Lower leg skin (tissue), 3 donors: ENCODE results near the gene AMBRA1.

Source experiments
- CTCF ChIP-seq, 3 donors: fragments of 450-650 bp; IDR thresholded peaks; one replicate each; pipeline ENCODE4 v1.5.1; 2016; ENCODE audit warnings: antibody characterized with exemption in 3 of 3, mild to moderate bottlenecking in 3 of 3, moderate library complexity in 2 of 3
- POLR2A ChIP-seq, 2 donors: fragments of 450-650 bp; IDR thresholded peaks; one replicate each; pipeline ENCODE4 v1.6.1; 2016 to 2017; ENCODE audit warnings: antibody characterized with exemption in 2 of 2, mild to moderate bottlenecking in 1 of 2, moderate library complexity in 1 of 2

DNA sequence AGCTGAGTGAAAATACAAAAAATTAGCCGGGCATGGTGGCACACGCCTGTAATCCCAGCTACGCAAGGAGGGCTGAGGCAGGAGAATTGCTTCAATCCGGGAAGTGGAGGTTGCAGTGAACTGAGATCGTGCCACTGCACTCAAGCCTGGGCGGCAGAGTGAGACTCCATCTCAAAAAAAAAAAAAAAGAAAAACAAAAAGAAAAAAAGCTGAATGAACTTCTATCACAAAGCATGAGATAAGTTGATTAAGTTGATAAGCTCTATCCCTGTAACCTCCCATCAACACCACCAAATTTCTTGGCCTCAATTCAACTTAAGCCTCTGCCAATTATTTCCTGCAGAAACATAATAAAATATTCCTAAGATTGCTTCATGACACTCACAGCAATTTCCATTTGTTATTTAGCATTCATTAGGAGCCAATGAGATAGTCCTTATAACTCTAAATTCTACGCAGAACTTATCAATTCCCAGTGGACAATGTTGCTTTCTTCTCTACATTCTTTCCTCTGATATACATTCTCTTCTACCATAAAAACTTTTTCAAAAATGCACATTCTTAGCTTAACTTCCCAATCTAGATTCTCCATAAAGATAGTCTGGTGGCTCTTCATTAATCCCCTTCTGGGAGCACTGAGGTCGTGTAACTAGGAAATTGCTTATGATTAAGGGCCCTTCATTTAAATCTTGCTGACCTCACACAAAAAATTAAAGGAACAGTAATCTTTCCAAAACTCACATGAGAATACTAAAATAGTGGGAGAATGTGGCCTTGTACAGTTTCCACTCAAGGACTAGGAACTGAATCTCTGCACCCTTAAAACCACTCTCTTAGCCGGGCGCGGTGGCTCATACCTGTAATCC is 2.9 kb downstream of the AMBRA1 start:
- TF ChIP-seq CTCF (IDR thresholded peaks at IDR 0.05) (no peak), POLR2A (IDR thresholded peaks at IDR 0.05) (no peak)
